HG03039 (cell line): ENCODE measurements around the gene PRKCB.

Experiments
- ATAC-seq: cut with Tn5 transposase; IDR thresholded peaks from one replicate; pipeline ENCODE4 v1.9.1; 2021; ENCODE audit warnings: mild to moderate bottlenecking, moderate library complexity; ENCODE audit not compliant: unreplicated experiment

Gene PRKCB

DNA sequence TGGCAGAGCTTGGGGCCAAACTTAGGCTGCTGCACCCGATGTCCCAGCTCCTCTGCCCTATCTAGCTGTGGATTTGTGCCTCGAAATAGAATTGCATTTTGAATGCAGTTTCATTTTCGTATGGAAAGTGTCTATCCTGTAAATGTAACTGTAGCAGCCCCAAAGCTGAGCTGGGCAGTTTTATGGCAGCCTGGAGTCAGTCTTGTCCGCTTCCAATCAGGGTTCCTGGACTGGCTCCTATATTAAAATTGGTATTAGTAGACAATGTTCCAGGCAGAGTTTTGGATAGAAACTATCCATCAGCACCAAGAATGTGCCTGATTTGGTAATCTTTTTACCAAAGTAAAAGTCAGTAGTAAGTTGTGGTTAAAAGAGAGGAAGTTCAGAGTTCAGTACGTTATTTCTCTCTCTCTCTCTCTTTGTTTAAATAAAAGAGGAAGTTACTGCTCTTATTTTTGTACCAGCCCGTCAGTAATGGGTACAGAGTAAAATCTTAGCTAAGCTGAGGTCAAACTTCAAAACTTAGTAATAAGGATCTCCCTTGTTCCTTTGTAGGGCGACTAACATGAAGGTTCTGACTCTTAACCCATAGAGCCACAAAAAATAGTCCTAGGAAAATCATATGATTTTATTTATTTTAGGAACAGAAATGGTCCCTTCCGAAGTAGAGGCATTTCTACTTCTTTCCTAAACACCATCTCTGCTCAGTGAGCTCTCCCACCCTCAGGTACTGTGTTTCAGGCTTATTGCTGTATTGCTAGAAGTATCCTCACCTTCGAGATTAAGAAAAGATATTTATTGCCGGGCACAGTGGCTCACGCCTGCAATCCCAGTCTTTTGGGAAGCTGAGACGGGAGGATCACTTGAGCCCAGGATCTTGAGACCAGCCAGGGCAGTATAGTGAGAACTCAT lies 28.0 kb downstream of the PRKCB start:
- ATAC-seq = peak; percentile 59

DNA sequence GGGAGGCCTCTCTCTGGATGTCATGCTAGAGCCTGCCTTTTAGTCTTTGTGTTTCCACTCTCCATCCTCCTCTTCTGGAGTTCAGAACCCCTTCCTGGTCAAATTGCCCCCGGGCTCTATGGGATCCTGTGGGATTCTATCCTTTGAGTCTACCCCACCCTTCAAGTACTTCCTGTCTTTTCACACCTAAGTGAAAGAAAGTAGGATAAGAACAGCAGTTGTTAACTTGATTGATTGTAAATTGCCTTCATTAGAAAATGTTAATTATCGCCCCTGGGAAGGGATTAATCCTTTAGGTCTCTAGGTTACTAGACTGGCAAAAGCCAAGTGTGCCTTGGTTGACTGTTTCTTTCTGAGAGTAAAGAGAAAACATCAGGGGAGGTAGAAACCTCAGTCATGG lies 30.1 kb downstream of the PRKCB start:
- ATAC-seq = no peak

DNA sequence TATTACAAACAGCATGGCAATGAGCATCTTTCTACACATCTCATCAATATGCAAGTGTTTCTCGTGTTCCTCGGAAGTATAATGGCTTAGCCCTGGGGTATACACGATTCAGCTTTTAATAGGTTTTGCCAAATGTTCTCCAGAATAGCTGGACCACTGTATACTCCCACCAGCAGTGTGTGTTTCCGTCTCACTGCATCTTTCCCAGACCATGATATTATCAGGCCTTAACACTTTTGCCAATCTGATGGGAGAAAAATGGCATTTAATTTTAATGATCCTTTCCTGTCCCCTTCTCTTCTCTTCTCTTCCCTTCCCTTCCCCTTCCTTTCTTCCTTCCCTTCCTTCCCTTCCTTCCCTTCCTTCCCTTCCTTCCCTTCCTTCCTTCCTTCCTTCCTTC lies 30.8 kb downstream of the PRKCB start:
- ATAC-seq = no peak

DNA sequence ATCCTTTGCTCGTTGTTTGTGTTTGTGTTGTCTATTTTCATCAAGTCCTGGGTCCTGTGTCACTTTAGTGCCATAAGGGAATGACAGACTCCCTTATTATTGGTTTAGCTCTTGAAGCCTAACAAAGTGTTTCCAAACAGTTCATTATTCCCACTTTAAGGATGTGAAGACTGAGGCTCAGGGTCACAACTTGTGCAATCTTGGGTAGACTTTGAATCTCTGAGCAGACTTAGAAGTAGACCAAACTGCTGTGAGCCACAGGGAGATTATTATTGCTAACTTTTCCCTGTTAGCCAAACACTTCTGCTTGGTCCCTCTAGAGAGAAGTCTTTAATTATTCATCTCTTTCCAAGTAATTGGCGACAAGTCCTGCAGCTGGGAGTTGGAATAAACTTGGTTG lies 31.8 kb downstream of the PRKCB start:
- ATAC-seq = no peak

DNA sequence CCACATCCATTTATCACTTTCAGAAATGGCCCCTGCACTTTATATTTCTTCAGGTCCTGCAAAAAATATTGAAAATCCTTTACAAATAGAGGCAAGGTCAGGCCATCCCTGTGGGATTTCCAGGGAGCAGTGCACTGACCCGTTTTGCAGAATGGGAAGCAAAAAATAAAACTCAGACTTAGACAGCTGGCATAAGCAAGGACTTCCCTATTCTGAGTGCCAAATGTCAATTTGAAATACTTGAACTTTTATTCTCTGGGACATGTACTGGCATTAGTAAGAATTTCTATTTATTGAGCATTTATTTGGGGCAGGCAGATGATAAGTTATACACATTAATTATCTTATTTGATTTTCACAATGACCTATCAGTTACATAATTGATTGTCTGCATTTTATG lies 32.4 kb downstream of the PRKCB start:
- ATAC-seq = no peak

GRCh38 chr16:23869052-23869451 lies 33.3 kb downstream of the PRKCB start:
- no peak for ATAC-seq

DNA sequence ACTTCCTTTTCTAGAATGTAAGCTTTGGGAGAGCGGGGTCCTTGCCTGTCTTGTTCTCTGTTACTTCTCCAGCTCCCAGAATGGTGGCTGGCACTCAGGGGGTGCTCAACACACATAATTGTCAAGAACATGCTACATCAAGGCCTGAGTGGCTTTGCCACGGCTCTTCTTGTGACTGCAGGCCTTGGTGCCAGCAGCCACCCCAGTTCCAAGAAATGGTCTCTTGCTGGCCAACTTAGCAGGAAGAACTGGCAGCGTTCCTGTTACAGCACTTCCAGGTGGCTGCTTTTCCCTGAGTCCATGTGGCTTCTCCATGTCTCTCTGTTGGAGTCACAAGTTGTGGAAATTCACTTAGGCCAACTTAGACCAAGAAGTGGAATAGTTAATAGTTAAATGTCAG lies 36.1 kb downstream of the PRKCB start:
- ATAC-seq = no peak

DNA sequence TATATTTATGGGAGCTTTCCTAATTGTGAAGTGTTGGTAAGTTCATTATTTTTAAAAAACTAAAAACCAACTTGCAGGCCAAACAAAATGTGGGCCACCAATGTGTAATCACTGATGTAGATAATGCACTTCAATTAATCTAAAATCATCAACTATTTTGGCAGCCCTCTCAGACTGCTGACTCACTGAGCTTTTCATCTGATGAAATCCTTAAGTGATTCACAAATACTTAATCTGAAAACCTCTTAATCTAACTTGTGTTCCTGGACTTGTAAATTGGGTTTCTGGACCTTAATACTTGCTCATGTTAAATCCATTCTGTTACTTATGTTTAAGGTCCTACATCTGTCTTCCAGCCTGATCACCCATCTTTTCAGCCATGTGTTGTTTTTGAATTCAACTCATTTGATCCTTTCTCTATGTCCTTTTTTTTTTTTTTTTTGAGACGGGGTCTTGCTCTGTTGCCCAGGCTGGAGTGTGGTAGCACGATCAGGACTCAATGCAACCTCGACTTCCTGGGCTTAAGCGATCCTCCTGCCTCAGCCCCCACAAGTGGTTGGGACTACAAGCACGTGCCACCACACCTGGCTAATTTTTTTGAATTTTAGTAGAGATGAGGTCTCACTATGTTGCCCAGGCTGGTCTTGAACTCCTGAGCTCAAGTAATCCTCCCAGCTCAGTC lies 39.0 kb downstream of the PRKCB start:
- no peak for ATAC-seq

DNA sequence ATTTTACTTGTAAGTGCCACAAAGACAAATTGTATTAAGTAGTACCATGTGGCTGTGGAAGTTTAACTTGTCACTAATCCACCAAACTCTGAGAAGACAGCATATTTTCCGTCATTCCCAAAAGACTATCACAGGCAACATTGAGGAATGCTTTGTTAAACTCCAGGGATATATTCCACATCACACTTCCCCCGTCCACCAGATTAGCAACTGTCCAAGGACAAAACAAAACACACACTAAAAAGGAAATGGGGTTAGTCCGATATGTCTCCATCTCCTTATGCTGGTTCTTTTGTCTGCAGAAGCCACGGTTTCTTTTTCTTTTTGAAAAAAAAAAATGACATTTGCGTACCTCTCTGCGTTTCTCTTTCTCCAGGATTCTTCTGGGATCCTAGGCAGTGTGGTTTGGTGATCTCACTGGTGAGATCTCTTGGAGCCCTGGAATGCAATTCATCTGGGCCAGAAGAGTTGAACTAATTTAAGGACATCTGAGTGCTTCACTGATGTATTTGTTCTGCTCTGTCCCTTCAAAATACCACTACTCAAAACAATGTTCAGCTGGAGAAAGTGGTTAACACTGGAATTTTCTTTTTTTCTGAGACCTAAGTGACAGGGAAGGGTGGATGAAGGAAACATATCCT lies 40.6 kb downstream of the PRKCB start:
- no peak for ATAC-seq

GRCh38 chr16:23877107-23878070 lies 41.6 kb downstream of the PRKCB start:
- ATAC-seq = no peak

DNA sequence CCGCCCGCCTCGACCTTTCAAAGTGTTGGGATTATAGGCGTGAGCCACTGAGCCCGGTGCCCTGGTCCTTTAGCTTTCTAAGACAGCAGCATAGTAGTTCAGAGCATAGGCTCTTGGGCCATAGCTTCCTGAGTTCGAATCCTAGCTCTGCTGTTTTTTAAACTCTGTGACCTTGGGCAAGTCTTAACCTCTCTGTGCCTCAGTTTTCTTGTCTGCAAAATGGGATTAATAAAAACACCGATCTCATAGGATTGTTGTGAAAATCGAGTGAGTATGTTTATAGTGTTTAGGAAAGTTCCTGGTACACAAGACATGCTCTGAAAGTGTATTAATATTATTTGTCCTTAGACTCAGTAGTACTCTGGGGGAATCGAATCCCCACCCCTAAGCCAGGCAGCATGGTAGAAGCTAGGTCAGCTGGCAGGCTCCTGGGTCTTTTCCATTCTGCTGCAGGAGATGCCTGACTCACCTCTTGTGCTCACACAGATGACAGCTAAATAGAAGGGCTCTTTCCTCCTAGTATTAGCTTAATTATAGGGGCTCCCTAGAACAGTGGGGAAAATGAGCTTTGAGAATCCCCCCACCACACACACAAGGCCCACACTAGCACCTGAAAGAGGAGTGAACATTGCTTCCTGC lies 44.1 kb downstream of the PRKCB start:
- ATAC-seq = no peak

- no peak for ATAC-seq
Measured at GRCh38 chr16:23889189-23889588, 53.4 kb downstream of the PRKCB start.

GRCh38 chr16:23893986-23894385 lies 58.2 kb downstream of the PRKCB start:
- ATAC-seq = no peak

GRCh38 chr16:23895052-23895451 lies 59.3 kb downstream of the PRKCB start:
- no peak for ATAC-seq

- no peak for ATAC-seq
Measured at GRCh38 chr16:23896832-23897821, 61.3 kb downstream of the PRKCB start.

DNA sequence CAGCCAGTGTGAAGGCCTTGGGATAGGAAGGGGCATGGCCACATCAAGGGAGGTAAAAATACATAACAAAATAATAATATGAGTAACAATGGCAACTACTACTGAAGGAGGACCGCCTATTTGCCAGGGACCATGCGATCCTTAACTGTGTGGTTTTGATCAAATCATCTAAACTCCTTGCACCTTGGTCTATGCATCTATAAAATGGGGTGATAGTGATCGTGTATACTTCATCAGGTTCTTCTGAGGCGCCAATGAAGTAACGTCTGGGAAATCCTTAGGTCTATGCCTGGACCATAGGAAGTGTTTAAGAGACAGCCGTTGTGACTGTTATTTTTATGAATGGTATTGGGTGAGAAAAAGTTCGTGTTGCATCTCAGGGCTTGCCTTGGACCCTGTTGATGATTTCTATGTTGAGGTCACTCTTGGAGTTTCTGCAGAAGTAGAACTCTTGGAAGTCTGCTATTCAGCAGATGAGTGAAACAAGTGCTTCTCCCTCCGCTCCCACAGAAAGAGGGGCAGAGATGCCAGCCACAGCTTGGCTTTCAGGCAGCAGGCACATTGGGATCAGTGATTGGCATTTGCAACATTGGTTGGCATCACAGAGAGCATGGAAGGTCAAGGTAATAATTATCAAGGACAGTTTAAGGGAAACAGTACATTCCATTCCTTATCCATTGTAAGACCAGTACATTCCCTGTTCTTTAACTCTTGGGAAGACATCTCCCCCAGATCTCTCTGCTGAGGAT lies 63.1 kb downstream of the PRKCB start:
- no peak for ATAC-seq

DNA sequence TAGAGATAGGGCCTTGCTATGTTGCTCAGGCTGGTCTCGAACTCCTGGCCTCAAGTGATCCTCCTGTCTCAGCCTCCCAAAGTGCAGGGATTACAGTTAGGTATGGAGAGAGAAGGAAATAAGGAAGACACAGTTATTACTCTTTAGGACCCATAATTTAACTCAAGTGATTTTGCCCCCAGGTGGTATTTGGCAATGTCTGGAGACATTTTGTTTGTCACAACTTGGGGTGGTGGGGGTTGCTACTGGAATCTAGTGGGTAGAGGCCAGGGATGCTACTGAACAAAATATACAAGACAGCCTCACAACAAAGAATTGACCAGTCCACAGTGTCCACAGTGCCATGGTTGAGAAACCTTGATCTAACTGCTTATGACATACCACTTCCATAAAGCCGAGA lies 64.1 kb downstream of the PRKCB start:
- ATAC-seq = no peak

DNA sequence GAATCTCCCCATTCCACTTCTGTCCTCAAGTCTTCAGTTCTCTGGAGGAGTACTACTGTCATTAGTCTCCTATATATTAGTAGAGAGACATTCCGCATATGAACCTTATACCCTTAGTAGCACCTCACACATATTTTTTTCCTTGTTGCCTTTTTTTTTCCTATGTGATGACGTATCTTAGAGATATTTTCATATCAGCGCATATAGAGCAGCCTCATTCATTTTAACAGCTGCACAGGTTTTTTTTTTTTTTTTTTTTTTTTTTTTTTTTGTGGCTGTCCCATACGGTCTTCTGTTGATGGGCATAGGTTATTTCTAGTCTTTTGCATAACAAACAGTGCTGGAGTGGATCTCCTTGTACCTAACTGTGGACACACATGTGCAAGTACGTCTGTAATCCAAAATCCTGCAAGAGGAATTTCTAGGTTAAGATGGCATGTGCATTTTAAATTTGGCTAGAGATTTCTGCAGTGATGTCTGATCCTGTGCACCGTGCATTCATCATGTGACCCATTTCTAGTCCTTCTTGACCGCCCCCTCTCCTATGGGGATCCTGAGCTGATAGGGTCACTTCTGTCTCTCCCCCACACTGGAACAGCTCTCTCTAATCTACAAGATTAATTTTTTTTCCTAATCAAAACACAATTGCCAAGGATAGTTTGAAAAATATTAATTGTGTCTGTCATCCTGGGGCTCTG lies 64.8 kb downstream of the PRKCB start:
- ATAC-seq = no peak
